GM20431 (cell line): ENCODE results near the gene DPP10.
"Not testable (repeated sequence)": the region's sequence is repeated elsewhere in the genome, so short reads cannot be mapped to it uniquely, and the experiment has no call there.

Source experiments
- in situ Hi-C: fragments of 300-500 bp; cut with MseI, MboI; formaldehyde crosslinking; loops from one replicate; pipeline ENCODE4 v1.15.0; 2020; ENCODE audit warnings: low sequenced_read_pairs; ENCODE audit not compliant: unreplicated experiment

DPP10 gene

GRCh38 chr2:114699423-114699944 lies 257.0 kb downstream of the DPP10 start:
- in situ Hi-C loops: no loop called here

GRCh38 chr2:114700440-114700839 lies 258.0 kb downstream of the DPP10 start:
- in situ Hi-C loops: no loop called here

- in situ Hi-C loops: no loop called here
Measured at GRCh38 chr2:114709936-114710850, 267.8 kb downstream of the DPP10 start.

- in situ Hi-C loops: no loop called here
Measured at GRCh38 chr2:114714313-114714712, 271.9 kb downstream of the DPP10 start.

DNA sequence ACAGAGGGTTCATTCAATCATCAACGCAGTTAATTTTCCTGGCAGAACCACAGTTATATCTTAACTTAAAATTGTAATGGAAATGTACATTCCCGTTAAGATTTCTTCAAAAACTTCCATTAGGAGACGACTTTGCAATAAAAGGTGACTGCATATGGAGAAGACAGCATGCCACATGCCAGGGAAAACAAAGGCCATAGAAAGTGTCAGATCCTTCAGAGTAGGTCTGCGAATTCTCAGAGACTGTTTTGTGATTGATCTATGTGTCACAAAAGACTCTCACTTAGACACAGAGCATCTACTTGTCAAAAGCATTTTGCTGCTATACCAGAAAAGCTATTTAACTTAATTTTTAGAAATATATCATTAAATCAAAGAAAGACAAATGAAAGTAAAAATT lies 274.6 kb downstream of the DPP10 start:
- in situ Hi-C loops: no loop called here

DNA sequence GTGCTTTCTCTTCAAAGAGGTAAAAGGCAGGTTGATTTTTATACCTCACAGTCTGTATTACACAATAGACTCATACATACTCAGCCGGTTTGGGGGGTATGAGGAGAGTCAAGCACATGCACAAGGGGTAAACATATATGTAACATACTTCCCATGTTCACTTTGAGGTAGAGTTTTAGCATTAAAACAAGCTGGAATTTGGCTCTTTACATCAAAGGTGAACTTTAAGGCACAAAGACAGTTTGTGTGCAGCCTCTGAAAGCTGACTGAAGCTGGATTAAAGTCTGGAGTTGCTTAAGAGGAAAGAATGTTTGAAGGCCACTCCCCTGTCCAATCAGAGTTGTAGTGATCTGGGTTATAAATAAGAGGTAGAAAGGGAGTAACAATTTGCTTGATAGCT lies 282.0 kb downstream of the DPP10 start:
- in situ Hi-C loops: no loop called here

GRCh38 chr2:114727012-114727411 lies 284.6 kb downstream of the DPP10 start:
- in situ Hi-C loops: no loop called here

DNA sequence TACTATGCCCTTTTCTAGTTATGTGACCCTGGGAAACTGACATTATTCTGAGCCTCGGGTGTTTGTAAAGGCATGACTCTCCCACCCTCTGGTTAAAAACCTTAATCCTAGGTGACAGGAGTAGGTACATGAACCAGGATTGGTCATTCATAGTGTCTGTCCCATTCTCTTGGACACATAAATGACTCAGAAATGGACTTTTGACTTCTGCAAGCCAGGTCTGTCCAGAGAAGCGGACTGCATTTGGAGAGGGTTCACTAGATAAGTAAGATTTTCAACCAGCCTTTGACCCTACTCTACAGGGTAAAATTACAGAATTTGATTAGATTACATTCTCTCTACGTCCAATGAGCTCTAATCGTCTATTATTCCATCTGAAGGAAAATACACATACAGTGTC lies 285.9 kb downstream of the DPP10 start:
- in situ Hi-C loops: no loop called here

DNA sequence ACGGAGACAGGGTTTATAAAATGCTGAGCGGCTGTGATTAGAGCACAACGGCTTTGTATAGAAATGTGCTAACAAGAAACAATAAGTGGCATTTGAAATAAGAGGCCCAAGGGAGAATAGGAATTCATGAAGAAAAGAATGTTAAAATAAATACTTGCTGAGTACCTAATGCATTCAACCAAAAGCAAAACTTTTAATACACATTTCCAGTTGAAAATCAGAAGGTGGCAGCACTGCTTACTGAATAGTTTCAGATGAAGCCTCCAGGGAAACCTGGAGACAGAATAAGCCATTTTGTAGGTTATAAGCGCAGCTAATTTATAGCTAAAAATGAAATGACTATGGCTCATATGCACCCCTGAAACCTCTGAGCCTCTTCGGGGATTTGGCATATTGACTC lies 286.6 kb downstream of the DPP10 start:
- in situ Hi-C loops: no loop called here

DNA sequence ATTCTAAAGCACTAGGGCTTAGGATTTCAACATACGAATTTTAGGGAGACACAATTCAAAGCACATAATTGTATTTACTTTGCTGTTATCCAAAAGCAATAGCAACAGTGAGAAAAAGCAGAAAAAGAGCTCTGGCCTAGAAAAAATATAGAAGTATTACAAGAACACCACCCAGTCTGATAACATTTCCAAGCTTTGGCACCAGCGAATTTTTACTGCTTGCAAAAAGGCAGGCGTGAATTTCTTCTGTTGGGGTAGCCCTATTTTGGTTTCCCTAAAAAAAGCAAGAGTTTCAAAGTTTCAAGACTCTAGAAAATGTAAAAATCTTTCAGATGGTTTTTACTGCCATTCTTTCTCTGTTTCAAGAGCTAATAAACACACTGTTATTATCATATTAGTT lies 292.7 kb downstream of the DPP10 start:
- in situ Hi-C loops: no loop called here

- in situ Hi-C loops: no loop called here
Measured at GRCh38 chr2:114742245-114742644, 299.8 kb downstream of the DPP10 start.

DNA sequence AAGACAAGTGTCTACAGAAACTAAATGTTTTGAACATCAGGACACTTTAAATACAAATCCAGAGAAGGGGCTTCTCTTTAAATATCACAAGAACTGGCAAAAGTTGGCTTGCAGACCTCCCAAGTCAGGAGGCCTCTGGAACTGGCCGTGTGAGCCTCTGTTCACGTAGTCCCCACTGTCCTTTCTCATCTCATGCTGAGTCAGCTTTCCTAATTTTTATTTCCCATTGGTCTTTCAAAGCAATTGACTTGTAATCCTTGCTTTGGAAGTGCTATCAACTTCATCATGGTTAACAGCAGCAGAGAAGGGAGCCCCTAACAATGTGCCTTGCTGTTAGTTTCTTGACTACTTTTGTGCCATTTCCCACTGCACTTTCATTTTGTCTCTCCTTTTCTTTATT lies 303.3 kb downstream of the DPP10 start:
- in situ Hi-C loops: no loop called here

GRCh38 chr2:114748175-114748574 lies 305.7 kb downstream of the DPP10 start:
- in situ Hi-C loops: not testable (repeated sequence)

- in situ Hi-C loops: no loop called here
Measured at GRCh38 chr2:114752425-114752824, 310.0 kb downstream of the DPP10 start.

DNA sequence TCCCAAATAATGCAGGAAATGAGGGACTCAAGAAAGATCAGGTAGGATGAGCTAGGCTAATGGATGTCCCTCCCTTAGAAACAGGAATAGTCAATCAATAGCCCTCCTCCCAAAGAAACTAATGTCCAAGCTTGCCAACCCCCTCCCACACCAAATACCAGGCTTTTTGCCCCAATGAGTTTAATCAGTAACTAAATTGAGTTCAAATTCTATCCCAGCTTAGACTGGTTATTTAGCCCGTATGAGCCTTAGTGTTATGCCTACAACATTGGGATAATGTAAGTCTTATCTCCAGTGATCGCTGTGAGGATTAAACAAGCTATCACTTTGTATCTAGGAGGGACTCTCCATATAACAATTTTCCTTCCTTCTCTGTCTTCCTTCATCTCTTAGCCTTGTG lies 310.7 kb downstream of the DPP10 start:
- in situ Hi-C loops: no loop called here

DNA sequence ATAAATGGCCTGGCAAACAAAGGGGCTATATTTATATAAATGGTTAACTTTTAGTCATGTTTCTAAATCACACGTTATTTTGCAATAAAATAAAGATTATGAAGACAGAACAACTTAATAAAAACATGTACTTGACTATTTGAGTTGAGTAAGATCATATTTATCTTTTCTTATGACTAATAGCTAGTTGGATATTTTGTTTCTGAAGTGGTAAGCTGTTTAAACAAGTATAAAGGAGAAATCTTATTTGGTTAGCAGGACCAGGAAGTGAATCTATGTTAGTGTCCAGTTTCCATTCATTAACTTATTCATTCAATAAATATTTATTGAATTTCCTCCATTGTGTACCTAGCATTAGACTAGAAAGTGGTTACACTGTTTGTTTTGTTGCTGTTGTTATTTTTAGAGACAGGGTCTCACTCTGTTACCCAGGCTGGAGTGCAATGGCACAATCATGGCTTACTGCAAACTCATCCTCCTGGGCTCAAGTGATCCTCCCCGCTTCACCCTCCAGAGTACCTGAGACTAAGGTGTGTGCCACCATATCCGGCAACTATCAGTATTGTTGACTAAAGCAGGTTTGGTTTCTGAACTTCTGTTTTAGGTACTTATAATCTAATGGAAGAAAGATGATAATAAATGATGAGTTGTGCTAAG lies 312.6 kb downstream of the DPP10 start:
- in situ Hi-C loops: no loop called here

DNA sequence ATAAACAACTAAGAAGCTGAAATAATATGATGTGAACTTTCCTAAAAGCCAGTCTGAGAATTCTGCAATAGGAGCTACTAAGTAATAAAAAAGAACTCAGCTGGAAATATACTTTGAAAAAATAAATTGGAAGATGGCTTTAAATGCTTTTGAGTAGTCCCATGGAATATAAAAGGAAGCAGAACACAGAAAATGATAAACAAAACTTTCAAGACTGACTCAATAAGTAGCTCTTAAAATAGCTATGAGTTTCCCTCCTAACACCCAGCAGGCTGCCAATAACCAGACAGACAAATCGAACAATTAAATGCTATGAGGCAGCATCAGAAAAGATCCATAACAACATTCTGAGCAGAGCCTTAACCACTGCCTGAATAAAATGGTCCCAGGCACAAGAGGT lies 319.9 kb downstream of the DPP10 start:
- in situ Hi-C loops: no loop called here

DNA sequence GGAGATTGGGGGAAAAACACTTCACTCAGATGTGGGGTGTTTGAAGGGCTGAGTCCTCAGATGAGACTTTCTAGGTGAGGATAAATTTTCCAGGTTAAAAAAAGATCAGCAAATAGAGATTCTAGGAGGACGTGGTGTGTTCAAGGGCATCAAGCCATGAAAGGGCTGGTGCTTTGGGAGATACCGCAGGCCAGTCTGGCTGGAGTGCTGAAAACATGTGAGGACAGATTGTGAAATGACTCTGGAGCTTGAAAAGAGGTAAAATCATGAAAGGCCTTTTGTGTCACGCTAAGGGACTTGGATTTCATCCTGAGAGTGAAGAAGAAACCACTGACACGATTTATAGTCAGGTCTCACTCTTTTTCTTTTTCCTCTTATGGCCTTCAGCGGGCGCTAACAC lies 320.5 kb downstream of the DPP10 start:
- in situ Hi-C loops: no loop called here

- in situ Hi-C loops: no loop called here
Measured at GRCh38 chr2:114769110-114769509, 326.7 kb downstream of the DPP10 start.

DNA sequence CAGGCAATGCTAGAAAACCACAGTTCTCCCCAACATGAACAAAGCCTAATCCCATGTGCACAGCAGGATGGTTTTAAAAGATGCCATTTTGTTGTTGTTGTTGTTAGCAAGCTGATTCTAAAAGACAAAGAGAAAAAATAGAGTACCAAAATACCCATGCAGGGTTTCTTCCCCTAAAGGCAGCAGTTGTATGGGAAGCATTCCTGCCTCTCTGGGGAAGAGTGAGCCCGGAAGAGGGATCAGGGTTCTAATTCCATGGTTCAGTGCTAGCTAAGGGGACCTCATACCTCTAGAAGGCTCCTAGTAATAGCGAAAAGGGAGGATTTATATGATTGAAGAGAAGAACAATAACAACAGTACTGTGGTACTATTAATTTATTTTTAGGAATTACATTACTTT lies 327.6 kb downstream of the DPP10 start:
- in situ Hi-C loops: no loop called here

DNA sequence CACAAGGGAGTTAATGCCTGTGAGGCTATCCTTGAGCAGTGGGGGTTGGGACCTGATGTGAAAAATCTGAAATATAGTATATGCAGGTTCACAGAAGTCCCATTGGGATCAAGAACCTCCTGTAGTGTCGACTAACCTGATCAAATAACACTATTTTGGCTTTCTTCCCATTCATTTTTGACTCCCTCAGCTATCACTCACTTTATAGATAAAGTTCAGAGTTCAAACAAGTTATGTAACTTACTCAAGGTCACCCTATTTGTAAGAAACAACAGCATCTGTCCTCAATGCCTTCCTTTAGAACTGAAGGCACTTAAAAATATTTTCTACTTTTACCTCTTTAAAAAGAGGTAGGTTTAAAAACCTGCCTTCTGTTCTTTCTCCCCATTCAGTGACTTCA lies 341.6 kb downstream of the DPP10 start:
- in situ Hi-C loops: no loop called here
